ENCODE measurements around the gene SCRN2.
A peak's percentile ranks its signal among the peaks of the same experiment; 100 is the strongest.

Gene SCRN2

DNA sequence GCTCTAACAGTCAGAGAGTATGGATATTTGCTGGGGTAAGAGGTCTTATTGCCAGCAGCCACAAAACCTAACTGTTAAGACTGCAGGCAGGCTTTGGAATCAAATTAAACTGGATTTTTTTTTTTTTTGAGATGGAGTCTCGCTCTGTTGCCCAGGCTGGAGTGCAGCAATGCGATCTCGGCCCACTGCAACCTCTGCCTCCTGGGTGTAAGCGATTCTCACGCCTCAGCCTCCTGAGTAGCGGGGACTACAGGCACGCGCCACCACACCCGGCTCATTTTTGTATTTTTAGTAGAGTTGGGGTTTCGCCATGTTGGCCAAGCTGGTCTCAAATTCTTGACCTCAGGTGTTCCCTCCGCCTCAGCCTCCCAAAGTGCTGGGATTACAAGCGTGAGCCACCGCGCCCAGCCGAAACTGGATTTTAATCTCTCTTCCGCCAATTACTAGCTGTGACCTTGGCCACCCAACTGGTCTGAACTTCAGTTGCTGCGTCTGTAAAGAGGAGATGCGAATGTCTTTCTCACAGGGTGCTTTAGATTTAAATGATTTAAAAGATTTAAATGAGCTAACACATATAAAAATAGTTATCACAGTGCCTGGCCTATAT lies 10.6 kb downstream of the SCRN2 start:
- TF ChIP-seq GATA2 (IDR thresholded peaks at IDR 0.05; ENCODE audit: low read depth, low read length) (no peak), GATA3 (IDR thresholded peaks at IDR 0.05; ENCODE audit: low read depth, low read length) (no peak)

DNA sequence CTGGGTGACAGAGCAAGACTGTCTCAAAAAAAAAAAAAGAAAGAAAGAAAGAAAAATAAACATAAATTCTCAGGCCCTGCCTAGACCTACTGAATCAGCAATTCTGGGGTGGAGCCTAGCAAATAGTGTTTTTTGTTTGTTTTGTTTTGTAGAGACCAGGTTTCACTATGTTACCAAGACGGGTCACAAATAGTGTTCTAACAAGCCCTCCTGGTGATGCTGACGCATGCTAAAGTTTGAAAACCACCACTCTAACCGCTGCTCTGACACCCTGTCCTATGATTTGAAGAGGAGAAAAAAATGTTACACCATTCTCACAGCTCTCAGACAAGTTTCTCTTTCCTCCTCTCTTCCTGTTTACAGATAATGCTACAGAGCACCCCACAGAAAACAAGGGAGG lies 11.2 kb downstream of the SCRN2 start:
- TF ChIP-seq GATA2 (IDR thresholded peaks at IDR 0.05; ENCODE audit: low read depth, low read length) (no peak), GATA3 (IDR thresholded peaks at IDR 0.05; ENCODE audit: low read depth, low read length) (no peak)

DNA sequence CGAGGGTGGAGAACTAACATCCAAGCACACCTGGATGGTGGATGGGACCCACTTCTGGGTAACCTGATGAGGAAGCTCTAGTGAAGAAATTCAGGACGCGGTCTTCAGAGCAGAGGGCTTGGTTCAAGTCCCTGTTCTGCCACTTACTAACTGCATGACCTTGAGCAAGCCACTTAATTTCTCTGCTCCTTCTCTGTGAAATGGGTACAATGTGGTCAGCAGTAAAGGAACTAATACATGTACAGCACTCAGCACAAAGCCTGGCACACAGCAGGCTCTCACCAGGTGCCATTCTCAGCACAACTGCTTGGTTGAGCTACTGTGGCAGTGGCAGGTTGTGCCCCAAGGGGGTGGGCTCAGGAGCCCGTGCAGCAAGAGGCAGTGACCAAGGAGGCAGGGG lies 17.6 kb downstream of the SCRN2 start:
- no peak for TF ChIP-seq GATA2 (IDR thresholded peaks at IDR 0.05; ENCODE audit: low read depth, low read length)
- TF ChIP-seq GATA3 (IDR thresholded peaks at IDR 0.05; ENCODE audit: low read depth, low read length): no peak

DNA sequence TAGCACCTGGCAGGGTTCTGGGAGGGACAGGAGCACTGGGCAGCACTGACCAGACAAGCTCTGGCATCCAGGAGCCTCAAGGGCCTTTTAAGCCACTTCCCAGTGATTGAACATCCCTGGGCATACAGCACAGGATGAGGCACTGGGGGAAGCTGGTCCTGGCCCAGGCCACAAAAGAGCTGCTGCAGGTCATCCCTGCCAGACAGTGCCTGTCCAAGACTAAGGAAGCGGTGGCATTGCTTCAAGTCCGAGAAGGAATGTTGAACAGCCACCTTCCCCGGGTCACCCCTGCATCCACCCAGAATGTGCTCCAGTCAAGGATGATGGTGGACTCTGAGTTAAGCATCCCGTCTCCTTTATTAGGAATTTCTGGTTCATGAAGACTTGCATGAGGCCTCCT lies 18.3 kb downstream of the SCRN2 start:
- TF ChIP-seq GATA2 (IDR thresholded peaks at IDR 0.05; ENCODE audit: low read depth, low read length) (no peak), GATA3 (IDR thresholded peaks at IDR 0.05; ENCODE audit: low read depth, low read length) (no peak)

DNA sequence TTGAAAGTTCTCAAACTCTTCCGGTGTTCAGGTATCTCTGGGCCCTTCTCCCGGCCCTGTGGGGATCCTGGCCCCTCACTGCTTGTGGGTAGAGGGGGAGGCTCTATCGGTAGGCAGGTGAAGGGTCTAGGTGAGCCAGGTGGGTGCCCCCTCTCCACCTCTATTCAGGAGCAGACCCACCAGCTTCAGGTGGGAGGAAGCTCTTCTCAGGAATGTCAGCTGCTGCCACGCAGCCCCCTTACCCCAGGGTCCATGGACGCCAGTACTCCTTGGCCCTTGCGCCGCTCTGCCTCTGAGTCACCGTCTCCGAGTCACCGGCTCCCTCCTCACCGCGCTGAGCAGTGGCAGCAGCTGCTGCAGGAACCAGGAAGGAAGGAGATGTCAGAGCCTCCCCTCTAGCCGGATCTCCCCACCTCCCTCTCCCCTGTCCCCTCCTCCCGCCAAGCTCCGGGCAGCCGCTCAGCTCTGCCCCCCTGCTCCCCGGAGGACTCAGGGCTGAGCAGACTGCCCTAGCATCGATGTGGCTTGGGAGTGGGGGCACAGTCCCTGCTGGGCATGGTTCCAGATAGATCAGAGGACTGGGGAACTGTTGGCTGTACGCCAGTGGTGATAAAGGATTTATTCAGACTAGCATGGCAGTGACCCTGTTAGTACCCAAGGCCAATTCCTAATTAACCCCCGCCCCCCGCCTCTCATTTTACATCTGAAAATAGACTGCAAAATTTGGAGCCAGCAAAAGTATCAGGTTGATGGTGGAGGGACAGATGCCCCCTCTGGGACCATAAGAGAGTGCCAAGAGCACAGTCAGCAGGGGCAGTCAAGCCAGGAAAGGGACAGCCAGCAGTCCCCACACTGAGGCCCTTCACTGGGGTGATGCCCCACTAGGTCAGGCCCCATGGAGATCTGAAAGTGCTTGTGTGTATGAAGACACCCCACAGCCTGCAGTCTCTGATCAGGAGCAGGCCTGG lies 19.4 kb downstream of the SCRN2 start, which contains the start of gene OSBPL7:
Gene OSBPL7, minus strand, starts transcription at position 371 of the 968 bp plus-strand sequence. CDS start 1,516 bp downstream, outside the sequence.
- peak; percentile 58 for TF ChIP-seq GATA2 (IDR thresholded peaks at IDR 0.05; ENCODE audit: low read depth, low read length)
- no peak for TF ChIP-seq GATA3 (IDR thresholded peaks at IDR 0.05; ENCODE audit: low read depth, low read length)

DNA sequence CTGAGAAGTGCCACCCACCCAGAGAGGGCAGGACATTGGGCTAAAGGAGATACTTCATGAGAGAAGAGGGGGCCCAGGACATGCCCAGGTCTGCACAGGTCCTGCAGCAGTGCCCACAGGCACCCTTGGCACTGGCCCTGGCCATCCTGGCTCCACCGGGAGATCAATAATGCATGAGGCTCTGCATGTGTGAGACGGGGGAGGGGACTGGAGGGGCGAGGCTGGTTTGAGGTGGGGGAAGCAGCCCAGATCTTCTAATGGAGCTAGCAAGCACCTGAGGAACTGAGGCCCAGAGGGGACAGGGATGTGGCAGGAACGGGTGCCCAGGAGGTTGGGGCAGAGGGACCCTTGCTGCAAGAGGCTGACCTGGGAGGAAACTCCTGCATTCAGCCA lies 20.0 kb downstream of the SCRN2 start:
- no peak for TF ChIP-seq GATA2 (IDR thresholded peaks at IDR 0.05; ENCODE audit: low read depth, low read length)
- no peak for TF ChIP-seq GATA3 (IDR thresholded peaks at IDR 0.05; ENCODE audit: low read depth, low read length)

DNA sequence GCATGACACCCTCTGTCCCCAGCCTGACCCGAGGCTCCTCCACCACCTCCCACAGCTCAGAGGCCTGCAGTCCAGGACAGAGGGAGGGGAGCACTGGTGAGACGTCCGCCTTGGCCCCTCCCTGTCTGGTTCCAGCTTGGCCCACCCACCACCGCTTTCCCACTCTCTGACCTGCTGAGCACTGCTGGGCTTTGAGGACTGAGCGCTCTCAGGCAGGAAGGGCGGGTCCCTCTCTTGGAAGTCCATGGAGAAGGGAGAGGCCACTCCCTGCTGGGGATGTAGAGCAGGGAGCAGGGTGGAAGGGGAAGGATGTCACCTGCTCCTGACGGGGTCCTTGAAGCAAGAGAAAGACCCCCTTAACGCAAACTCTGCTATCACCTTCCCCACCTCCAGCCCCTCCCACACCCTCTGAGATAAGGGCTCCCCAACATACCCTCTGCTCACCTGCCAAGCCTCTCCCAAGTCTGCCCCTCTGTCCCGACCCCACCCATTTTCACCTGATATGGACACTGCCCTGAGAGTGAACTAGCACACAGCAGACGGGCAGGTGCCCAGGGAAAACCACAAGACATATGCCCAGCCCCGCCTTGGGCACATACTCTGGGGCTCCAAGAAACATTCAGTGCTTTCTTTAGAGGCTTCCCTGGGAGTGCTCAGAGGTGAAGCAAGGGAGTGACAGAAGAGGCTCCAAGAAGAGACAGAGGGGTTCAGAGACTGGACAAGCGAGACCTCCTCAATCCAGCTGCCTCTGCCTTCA lies 20.9 kb downstream of the SCRN2 start:
- TF ChIP-seq GATA2 (IDR thresholded peaks at IDR 0.05; ENCODE audit: low read depth, low read length) (no peak), GATA3 (IDR thresholded peaks at IDR 0.05; ENCODE audit: low read depth, low read length) (no peak)

DNA sequence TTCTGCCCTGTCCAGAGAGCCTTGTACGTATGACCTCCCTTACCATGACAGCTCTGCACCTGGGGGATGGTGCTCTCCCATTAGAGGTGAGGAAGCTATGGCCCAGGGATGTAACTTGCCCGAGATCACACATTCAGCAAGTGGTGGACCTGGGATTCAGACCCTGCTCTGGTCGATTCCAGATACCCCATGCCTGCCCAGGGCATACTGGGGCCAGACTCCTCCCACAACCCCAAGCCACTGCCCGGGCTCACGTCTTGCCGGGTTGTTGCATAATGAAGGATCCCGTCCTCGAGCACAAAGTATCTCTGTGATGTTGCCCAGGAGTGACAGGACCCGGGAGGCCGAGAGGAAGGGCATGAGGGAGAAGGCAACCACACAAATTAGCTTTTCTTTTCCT lies 21.6 kb downstream of the SCRN2 start:
- TF ChIP-seq GATA2 (IDR thresholded peaks at IDR 0.05; ENCODE audit: low read depth, low read length) (no peak), GATA3 (IDR thresholded peaks at IDR 0.05; ENCODE audit: low read depth, low read length) (no peak)

DNA sequence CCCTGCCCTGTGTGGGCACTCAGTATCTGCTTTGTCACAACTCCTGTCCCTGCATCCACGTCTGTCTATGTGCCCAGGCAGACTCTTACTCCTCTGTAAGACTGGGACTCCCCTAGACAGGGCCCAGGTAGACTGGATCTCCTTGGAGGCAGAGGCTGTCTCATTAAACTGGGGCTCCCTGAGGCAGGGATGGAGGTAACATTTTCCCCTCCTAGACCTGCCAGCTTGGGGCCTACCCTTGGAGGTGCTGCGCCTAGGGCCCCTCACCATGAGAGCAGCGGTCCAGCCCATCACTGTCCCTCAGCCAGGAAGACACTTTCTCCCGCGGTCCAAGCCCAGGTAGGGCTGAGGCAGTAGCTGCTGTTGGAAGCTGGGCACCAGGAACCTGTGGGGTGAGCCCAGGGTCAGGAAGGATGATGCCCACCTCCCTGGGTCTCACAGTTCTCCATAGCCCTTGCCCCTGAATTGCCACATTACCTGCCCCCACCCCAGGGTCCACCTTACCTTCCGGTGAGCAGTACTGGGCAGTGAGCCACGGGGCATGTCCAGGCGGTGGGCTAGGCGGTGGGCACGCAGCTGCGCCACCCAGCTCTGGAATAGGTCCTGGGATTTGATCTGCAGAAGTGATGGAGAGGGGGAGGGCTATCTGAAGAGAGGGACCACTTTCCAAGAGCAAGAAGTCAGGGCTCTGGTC lies 22.9 kb downstream of the SCRN2 start:
- TF ChIP-seq GATA2 (IDR thresholded peaks at IDR 0.05; ENCODE audit: low read depth, low read length) (no peak), GATA3 (IDR thresholded peaks at IDR 0.05; ENCODE audit: low read depth, low read length) (no peak)

DNA sequence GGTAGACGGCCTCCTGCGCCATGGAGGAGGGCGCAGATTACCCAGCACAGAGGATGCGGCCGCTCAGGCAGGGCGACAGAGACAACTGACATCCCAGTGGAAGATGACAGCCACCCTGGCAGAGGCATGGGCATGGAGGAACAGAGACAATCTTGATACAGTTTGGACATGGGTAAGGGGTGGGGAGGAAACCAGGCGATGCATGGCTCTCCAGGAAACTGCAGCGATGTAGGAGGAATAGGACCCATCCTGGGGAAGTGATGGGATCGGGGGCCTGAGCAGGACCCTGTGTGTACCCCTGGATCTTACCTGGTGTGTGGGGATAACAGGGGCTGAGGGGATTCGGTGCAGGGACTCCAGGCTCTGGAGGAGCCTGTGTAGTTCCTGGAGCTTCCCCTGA lies 24.1 kb downstream of the SCRN2 start:
- TF ChIP-seq GATA3 (IDR thresholded peaks at IDR 0.05; ENCODE audit: low read depth, low read length): no peak
- no peak for TF ChIP-seq GATA2 (IDR thresholded peaks at IDR 0.05; ENCODE audit: low read depth, low read length)

DNA sequence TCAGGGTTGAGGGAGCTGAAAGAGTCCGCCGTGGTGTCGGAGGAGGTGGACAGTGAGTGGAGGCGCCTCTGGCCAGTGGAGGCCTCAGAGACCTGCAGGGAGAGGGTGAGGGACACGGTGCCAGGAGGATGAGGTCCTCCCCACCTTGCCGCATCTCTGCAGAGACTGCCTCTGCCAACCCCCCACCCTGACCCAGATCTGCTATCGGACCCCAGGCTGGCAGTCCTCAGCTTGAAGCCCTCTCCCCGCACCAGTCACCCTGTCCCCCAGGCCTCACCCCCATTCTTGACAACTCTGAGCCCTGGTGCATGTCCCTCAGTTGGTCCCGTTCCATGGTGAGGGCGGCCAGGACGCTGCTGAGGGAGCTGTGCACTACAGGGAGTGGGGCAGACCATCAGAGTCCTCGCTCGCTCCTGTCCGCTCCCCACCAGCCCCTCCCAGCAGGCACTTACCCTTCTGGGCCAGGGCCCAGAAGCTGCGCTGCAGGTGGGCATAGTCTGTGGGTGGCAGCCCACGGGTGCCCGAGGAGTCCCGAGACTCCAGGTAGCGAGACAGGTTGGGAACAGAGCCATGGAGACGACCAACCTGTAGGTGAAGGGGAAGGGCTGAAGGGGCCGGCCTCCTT lies 24.9 kb downstream of the SCRN2 start:
- TF ChIP-seq GATA3 (IDR thresholded peaks at IDR 0.05; ENCODE audit: low read depth, low read length) (no peak), GATA2 (IDR thresholded peaks at IDR 0.05; ENCODE audit: low read depth, low read length) (no peak)

DNA sequence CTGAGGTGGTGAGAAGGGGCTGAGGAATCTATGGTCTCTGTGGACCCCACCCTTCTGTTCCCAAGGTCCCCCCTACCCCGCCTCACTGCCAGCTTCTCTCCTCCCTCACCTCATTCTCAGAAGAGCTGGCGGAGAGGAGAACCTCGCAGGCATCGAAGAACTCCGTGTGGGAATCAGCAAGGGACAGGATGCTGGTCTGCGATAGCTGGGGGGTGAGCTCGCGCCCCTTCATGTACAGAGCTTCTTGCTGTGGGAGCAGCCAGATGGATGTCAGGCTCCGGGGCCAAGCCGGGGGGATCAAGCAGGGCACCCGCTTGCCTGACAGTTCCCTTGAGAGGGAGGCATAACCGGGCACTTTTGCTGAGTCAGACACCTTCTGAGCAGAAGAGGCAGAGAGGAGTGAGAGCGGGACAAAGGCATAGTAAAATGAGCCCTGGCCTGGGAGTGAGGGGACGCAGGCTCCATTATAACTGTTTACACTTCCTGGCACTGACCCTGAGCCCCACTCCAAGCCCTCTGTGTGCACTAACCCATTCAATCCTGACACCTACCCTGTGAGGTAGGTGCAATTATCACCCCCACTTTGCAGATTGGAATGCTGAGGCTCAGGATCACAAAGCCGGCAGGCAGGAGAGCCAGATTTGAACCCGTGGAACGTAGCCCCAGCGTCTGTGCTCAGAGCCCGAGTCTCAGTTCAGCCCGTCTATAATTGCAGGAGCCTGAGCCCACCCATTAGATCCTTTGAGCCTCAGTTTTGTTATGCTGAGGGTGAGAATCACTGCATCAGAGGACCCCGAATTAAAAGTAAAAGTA lies 25.8 kb downstream of the SCRN2 start:
- TF ChIP-seq GATA2 (IDR thresholded peaks at IDR 0.05; ENCODE audit: low read depth, low read length): no peak
- TF ChIP-seq GATA3 (IDR thresholded peaks at IDR 0.05; ENCODE audit: low read depth, low read length): no peak

Data from SH-SY5Y (cell line).